Endothelial cell of umbilical vein (primary cell): Measurements from ENCODE around the gene SPTBN5. TPM values are rescaled to one million over a fixed set of nuclear protein-coding genes. Genes with fewer than 3 reads are reported as not detected.

Experiments
- BruUV-seq: library from RNA; stranded (reverse); fragments of 400-500 nt; replicated peaks from 2 replicates; lab custom pipeline; 2021; lab: Mats Ljungman, UMichigan
- CTCF ChIA-PET: fragments of 300-600, 350-600 bp; sonication (Branson Sonifier 250); formaldehyde crosslinking; loops from one replicate; lab custom pipeline; 2021; ENCODE audit warnings: antibody characterized with exemption, inconsistent platforms; lab: Charles Lee
- POLR2A ChIA-PET: fragments of 300-600, 350-600 bp; sonication (Branson Sonifier 250); formaldehyde crosslinking; loops from one replicate; lab custom pipeline; 2021; ENCODE audit warnings: antibody characterized with exemption, inconsistent platforms; lab: Charles Lee
- DNase-seq: peaks from one replicate; pipeline ENCODE4 v3.0.0-alpha.2; 2011; ENCODE audit warnings: low read depth, low spot score
- FAIRE-seq: peaks from 2 replicates; lab custom pipeline; 2011; peaks lifted over from hg19 to GRCh38; lab: Jason Lieb, UNC
- H2AFZ ChIP-seq: 2 replicates; pipeline ENCODE4 v1.6.0; 2012; ENCODE audit warnings: low read depth, low read length, control low read depth, inconsistent platforms
- H3K27ac ChIP-seq: 2 replicates; pipeline ENCODE4 v1.5.1; 2011; ENCODE audit warnings: low read depth, mild to moderate bottlenecking, control low read depth, low read length, moderate library complexity; ENCODE audit not compliant: insufficient read depth
- H3K27me3 ChIP-seq, 2 experiments: 2 replicates each; pipeline versions ENCODE4 v1.6.0 to v1.6.1; 2011; ENCODE audit warnings: low read length in 2 of 2, mixed read lengths in 1 of 2; ENCODE audit not compliant: control insufficient read depth in 2 of 2, insufficient read depth in 2 of 2
- H3K36me3 ChIP-seq, 2 experiments: 2 replicates in 1 of 2; 3 replicates in 1 of 2; pipeline ENCODE4 v1.5.1; 2011; ENCODE audit warnings: low read length in 2 of 2, mild to moderate bottlenecking in 1 of 2, moderate library complexity in 1 of 2; ENCODE audit not compliant: control insufficient read depth in 2 of 2, insufficient read depth in 2 of 2; ENCODE audit errors: extremely low read depth in 1 of 2
- H3K4me1 ChIP-seq: 3 replicates; pipeline ENCODE4 v1.5.1; 2011; ENCODE audit warnings: mild to moderate bottlenecking, low read length; ENCODE audit not compliant: control insufficient read depth, insufficient read depth; ENCODE audit errors: extremely low read depth
- H3K4me2 ChIP-seq: 2 replicates; pipeline ENCODE4 v1.6.1; 2011; ENCODE audit warnings: low read length, control low read depth, mixed read lengths; ENCODE audit not compliant: insufficient read depth
- H3K4me3 ChIP-seq, 3 experiments: fragments of 200-600 bp in 1 of 3; sonication (generic), shearing (Covaris generic) in 1 of 3; replicated peaks in 1 of 3; 2 replicates each; pipeline ENCODE4 v1.5.1; 2011 to 2016; ENCODE audit warnings: control low read depth in 3 of 3, low read length in 3 of 3, mild to moderate bottlenecking in 2 of 3, inconsistent platforms in 1 of 3, low read depth in 1 of 3, moderate library complexity in 1 of 3; ENCODE audit not compliant: insufficient read depth in 1 of 3
- H3K79me2 ChIP-seq: 2 replicates; pipeline ENCODE4 v1.6.0; 2012; ENCODE audit warnings: low read length, inconsistent platforms; ENCODE audit not compliant: control insufficient read depth, insufficient read depth
- H3K9ac ChIP-seq: replicated peaks from 2 replicates; pipeline ENCODE3; 2011; ENCODE audit warnings: low read length, control low read depth; ENCODE audit not compliant: insufficient read depth; ENCODE audit errors: extremely low read depth
- H3K9me1 ChIP-seq: replicated peaks from 3 replicates; pipeline ENCODE4 v1.6.0; 2011; ENCODE audit warnings: mild to moderate bottlenecking, low read length; ENCODE audit not compliant: control insufficient read depth, insufficient read depth; ENCODE audit errors: extremely low read depth
- H3K9me3 ChIP-seq: replicated peaks from 2 replicates; pipeline ENCODE4 v1.5.1; 2012; ENCODE audit warnings: low read length, inconsistent platforms; ENCODE audit not compliant: control insufficient read depth, insufficient read depth
- H4K20me1 ChIP-seq: replicated peaks from 2 replicates; pipeline ENCODE3; 2011; ENCODE audit warnings: mild to moderate bottlenecking, low read length; ENCODE audit not compliant: control insufficient read depth, insufficient read depth; ENCODE audit errors: extremely low read depth
- EZH2 ChIP-seq: IDR thresholded peaks from 2 replicates; pipeline ENCODE4 v1.6.1; 2012; ENCODE audit warnings: borderline replicate concordance, low read depth, mild to moderate bottlenecking, moderate library complexity, low read length, inconsistent platforms; ENCODE audit not compliant: severe bottlenecking
- FOS ChIP-seq: IDR thresholded peaks from 2 replicates; pipeline ENCODE4 v1.6.1; 2011; ENCODE audit warnings: mild to moderate bottlenecking, low read length, moderate library complexity, borderline replicate concordance; ENCODE audit not compliant: insufficient read depth
- GATA2 ChIP-seq: IDR thresholded peaks from 2 replicates; pipeline ENCODE4 v1.7.0; 2011; ENCODE audit warnings: low read depth, mild to moderate bottlenecking, moderate library complexity, mixed read lengths, low read length; ENCODE audit not compliant: insufficient read length, insufficient read depth
- JUN ChIP-seq: IDR thresholded peaks from 2 replicates; pipeline ENCODE4 v1.6.1; 2011; ENCODE audit warnings: borderline replicate concordance, low read depth; ENCODE audit not compliant: insufficient read length, insufficient read depth
- MYC ChIP-seq: IDR thresholded peaks from one replicate; pipeline ENCODE4 v1.6.1; 2011; ENCODE audit warnings: mild to moderate bottlenecking, low read depth, low read length
- POLR2A ChIP-seq: IDR thresholded peaks from 2 replicates; pipeline ENCODE4 v1.6.1; 2012; ENCODE audit warnings: low read depth, mild to moderate bottlenecking, control low read depth, low read length
- POLR2AphosphoS5 ChIP-seq: IDR thresholded peaks from 2 replicates; pipeline ENCODE4 v1.6.1; 2012; ENCODE audit warnings: low read depth, mild to moderate bottlenecking, control low read depth, low read length, moderate library complexity; ENCODE audit not compliant: insufficient read depth
- dilution Hi-C: fragments of 300-500 bp; cut with MboI; formaldehyde crosslinking; loops from one replicate; pipeline ENCODE4 v1.15.0; 2019; ENCODE audit warnings: low sequenced_read_pairs; ENCODE audit not compliant: extremely low pct_ligation_motif_present
- intact Hi-C: fragments of 100-400 bp; cut with micrococcal nuclease; formaldehyde crosslinking; loops from one replicate; pipeline ENCODE4 v1.10.0; 2022
- polyA plus RNA-seq, 4 experiments: library from polyadenylated mRNA; depleted of rRNA in 3 of 4; stranded (reverse) in 3 of 4; unstranded in 1 of 4; fragments of >200 nt; gene quantifications; 2 replicates each; pipeline versions ENCODE4 v1.2.1 to v1.2.3, GENCODE V29; 2011 to 2012; ENCODE audit warnings: missing spikeins in 1 of 4
- total RNA-seq: library from RNA; stranded (reverse); gene quantifications from 2 replicates; pipeline ENCODE4 v1.2.3, GENCODE V29; 2021
- TF ChIP-seq, protein P1 (sequence below): IDR thresholded peaks from 2 replicates; pipeline ENCODE4 v1.6.1; 2011; ENCODE audit not compliant: insufficient read depth, insufficient read length
- TF ChIP-seq, protein P2 (sequence below), 2 donors: IDR thresholded peaks; 1 replicate in 1 of 2; 2 replicates in 1 of 2; pipeline ENCODE4 v1.5.1; 2011; ENCODE audit warnings: low read length in 2 of 2, mild to moderate bottlenecking in 2 of 2, moderate library complexity in 2 of 2, control low read depth in 1 of 2, inconsistent platforms in 1 of 2, low read depth in 1 of 2; ENCODE audit not compliant: insufficient read depth in 1 of 2; ENCODE audit errors: extremely low read depth in 1 of 2

SPTBN5 gene
- total and polyA plus RNA-seq, 2 donors (not counting 3 experiments of a cell fraction or from before 2014, with no cell fraction given): 12.0 to 19.0 TPM

DNA sequence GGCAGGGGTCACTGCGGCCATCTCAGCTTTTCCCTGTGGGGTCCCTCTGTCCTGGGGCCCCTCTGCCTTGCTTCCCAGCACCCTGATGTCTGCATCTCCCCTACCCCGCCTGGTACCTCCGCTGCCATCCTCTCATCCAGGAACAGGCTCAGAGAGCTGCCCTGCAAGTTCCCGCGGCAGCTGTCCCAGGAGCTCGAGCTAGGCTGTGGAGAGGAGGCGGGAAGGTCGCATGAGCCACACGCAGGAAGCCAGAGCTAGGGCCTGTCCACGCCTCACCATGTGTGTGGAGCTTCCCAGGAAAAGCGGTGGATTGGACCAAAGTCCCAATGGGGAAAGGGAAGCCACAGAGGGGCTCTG lies 42.7 kb downstream of the SPTBN5 start:
- no peaks in the 10 kb centered on the region for H4K20me1 ChIP-seq
- H3K9me3 ChIP-seq: no peaks in the 10 kb centered on the region
- FAIRE-seq (no peak), DNase-seq (no peak)
- no peaks in the 10 kb centered on the region for H3K27me3 ChIP-seq
- CTCF ChIA-PET: interaction anchor here (3.2 kb wide), 1 partner anchor 13 kb away, joined by 12 read pairs; no protein-coding TSS in a partner anchor
- H3K79me2 ChIP-seq: no peaks in the 10 kb centered on the region
- H3K36me3 ChIP-seq: peaks cover 7 to 48% of the 10 kb centered on the region in 2 experiments
- dilution Hi-C loops: no loop called here
- H3K27ac ChIP-seq: no peak overlapping the region
- no peak overlapping the region for H3K4me2 ChIP-seq
- H3K4me3 ChIP-seq: no peak overlapping the region
- POLR2A ChIA-PET: no interaction called here
- no TSS peak for BruUV-seq
- H2AFZ ChIP-seq: no peak overlapping the region
- no peak for TF ChIP-seq MYC
- H3K9me1 ChIP-seq: no peaks in the 10 kb centered on the region
- no peaks in the 10 kb centered on the region for H3K4me1 ChIP-seq
- intact Hi-C loops: no loop called here
- H3K9ac ChIP-seq: no peak overlapping the region

DNA sequence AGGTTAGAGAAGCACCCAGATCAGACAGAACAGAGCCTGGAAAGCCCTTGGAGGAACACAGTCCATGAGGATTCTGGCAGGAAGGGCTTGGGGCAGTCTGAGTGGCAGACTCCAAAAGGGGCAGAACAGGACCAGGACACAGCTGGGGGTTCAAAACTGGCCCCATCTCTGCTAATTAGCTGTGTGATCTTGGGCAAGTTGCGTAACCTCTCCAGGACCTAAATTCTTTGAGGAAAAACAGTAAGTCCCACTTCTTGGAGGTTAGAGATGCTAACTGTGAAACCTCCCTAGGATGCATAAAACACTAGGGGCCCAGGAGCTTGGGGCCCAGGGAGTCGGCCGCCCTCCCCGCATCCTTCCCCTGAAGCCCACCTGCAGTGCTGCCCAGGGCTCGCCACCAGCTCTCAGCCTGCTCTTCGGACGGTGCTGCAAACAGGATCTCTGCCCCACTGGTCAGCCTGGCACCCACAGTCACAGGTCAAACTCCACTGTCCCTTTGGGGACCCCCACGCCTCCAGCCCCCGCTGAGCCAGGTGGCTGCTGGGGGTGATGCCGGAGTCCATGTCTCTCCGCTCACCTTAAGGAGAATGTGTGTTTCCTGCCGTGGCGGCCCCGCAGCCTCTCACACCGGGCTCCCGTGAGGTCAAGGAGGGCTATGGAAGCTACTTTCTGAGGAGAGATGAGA lies 43.2 kb downstream of the SPTBN5 start:
- H3K36me3 ChIP-seq: peaks cover 6 to 49% of the 10 kb centered on the region in 2 experiments
- no peaks in the 10 kb centered on the region for H3K9me3 ChIP-seq
- no peaks in the 10 kb centered on the region for H3K4me1 ChIP-seq
- no peaks in the 10 kb centered on the region for H4K20me1 ChIP-seq
- DNase-seq (no peak), FAIRE-seq (no peak)
- intact Hi-C loops (no loop called here), dilution Hi-C loops (no loop called here)
- H3K4me3 ChIP-seq: no peak overlapping the region
- no peak overlapping the region for H3K9ac ChIP-seq
- no peaks in the 10 kb centered on the region for H3K27me3 ChIP-seq
- no peak overlapping the region for H3K27ac ChIP-seq
- no peak overlapping the region for H2AFZ ChIP-seq
- TF ChIP-seq MYC (no peak), JUN (no peak), EZH2 (no peak), POLR2A (no peak), GATA2 (no peak), FOS (no peak), POLR2AphosphoS5 (no peak)
- TF ChIP-seq, protein P1, sequence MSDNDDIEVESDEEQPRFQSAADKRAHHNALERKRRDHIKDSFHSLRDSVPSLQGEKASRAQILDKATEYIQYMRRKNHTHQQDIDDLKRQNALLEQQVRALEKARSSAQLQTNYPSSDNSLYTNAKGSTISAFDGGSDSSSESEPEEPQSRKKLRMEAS: no peak
- TF ChIP-seq, protein P2, sequence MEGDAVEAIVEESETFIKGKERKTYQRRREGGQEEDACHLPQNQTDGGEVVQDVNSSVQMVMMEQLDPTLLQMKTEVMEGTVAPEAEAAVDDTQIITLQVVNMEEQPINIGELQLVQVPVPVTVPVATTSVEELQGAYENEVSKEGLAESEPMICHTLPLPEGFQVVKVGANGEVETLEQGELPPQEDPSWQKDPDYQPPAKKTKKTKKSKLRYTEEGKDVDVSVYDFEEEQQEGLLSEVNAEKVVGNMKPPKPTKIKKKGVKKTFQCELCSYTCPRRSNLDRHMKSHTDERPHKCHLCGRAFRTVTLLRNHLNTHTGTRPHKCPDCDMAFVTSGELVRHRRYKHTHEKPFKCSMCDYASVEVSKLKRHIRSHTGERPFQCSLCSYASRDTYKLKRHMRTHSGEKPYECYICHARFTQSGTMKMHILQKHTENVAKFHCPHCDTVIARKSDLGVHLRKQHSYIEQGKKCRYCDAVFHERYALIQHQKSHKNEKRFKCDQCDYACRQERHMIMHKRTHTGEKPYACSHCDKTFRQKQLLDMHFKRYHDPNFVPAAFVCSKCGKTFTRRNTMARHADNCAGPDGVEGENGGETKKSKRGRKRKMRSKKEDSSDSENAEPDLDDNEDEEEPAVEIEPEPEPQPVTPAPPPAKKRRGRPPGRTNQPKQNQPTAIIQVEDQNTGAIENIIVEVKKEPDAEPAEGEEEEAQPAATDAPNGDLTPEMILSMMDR (IDR thresholded peaks at IDR 0.05; ENCODE audit: extremely low read depth in 1 of 2, insufficient read depth in 1 of 2, low read depth in 1 of 2, low read length in 2 of 2): no peak
- ChIA-PET CTCF (interaction anchor here (3.2 kb wide), 1 partner anchor 13 kb away, joined by 12 read pairs; no protein-coding TSS in a partner anchor), POLR2A (no interaction called here)
- BruUV-seq: no TSS peak
- H3K9me1 ChIP-seq: no peaks in the 10 kb centered on the region
- H3K4me2 ChIP-seq: no peak overlapping the region
- H3K79me2 ChIP-seq: no peaks in the 10 kb centered on the region
